ENCODE measurements around the gene MRPS34. TPM values are rescaled to one million over a fixed set of nuclear protein-coding genes. Genes with fewer than 3 reads are reported as not detected.

MRPS34 gene
- total and polyA plus RNA-seq, 2 experiments from 2014 or later, result 164 to 188 TPM

DNA sequence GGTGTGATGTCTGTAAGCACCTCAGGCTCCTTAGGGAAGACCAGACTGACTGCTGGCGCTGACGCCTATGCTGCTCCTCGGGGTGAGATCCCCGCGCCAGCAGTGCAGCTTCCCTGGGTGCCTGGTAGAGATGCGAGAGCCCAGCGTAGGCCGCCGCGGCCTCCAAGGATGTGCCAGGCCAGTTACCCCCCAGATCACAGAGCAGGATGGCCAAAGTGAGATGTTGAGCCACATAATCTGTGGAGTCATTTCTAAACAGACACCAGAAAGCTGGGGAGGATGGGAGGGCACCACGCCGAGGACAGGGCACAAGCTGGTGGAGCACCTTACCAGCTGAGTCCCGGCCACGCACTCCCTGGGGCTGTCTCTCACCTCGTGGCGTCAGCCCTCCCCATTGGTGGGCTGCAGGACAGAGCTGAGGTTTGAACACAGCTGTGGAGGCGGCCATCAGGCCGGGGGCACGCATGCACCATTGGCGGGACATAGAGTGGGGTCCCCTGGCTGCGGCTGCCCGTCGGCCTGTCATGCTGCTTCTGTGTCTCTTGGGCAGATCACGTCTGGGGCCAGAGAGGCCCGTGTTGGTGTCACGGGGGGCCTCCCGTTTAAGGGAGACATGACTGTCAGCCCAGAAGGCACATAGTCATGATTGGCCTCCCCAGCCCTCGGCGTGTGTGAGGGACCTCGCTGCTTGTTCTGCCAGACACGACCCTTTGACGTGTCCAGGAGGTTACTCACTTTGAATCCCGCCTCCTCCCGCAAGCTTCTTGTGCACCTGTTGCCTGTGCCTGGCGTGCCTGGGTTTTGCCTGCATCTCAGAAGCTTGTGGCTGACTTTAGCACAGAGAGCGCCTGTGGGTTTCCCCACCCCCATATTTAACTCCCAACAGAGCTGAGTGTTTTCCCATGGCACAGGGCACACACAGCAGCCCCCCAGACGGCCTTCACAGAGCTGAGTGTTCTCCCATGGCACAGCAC, 45.0 kb downstream of the MRPS34 start:
- Histone ChIP-seq H3K36me3 (peaks cover 10% of the 10 kb centered on the region), H3K9me3 (ENCODE audit: low read depth) (no peaks in the 10 kb centered on the region), H3K27me3 (no peaks in the 10 kb centered on the region), H3K4me1 (ENCODE audit: low read depth) (no peaks in the 10 kb centered on the region), H3K27ac (no peak overlapping the region), H3K4me3 (no peak overlapping the region)
- TF ChIP-seq, protein P1, sequence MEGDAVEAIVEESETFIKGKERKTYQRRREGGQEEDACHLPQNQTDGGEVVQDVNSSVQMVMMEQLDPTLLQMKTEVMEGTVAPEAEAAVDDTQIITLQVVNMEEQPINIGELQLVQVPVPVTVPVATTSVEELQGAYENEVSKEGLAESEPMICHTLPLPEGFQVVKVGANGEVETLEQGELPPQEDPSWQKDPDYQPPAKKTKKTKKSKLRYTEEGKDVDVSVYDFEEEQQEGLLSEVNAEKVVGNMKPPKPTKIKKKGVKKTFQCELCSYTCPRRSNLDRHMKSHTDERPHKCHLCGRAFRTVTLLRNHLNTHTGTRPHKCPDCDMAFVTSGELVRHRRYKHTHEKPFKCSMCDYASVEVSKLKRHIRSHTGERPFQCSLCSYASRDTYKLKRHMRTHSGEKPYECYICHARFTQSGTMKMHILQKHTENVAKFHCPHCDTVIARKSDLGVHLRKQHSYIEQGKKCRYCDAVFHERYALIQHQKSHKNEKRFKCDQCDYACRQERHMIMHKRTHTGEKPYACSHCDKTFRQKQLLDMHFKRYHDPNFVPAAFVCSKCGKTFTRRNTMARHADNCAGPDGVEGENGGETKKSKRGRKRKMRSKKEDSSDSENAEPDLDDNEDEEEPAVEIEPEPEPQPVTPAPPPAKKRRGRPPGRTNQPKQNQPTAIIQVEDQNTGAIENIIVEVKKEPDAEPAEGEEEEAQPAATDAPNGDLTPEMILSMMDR (IDR thresholded peaks at IDR 0.05; ENCODE audit: low read depth, low read length), result no peak
- no peak for DNase-seq (ENCODE audit: low read depth in 1 of 2, low spot score in 1 of 2)

DNA sequence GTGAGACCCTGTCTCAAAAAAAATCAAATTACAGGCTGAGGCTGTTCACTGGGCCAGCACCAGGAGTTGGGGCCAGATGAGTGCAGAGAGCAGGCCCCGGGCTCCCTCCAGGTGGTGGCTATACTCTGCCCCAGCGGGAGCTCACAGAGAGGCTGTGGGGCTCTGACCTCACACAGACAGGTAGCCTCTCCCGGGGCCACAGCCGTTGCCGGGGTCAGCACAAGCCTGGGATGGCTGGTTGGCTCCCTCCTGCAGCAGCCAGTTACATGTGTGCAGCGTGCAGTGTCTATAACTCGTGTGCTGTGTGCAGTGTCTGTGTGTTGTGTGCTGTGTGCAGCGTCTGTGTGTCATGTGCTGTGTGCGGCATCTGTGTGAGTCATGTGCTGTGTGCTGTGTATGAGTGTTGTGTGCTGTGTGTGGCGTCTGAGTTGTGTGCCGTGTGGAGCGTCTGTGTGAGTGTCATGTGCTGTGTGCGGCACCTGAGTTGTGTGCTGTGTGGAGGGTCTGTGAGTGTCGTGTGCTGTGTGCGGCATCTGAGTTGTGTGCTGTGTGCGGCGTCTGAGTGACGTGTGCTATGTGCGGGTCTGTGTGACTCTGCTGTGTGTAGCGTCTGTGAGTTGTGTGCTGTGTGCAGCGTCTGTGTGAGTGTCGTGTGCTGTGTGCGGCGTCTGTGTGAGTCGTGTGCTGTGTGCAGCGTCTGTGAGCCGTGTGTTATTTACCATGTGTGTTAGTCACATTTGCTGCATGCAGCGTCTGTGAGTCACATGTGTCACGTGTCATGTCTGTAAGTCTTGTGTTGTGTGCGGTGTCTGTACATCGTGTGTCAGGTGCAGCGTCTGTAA, 46.1 kb downstream of the MRPS34 start:
- H3K9me3 ChIP-seq (ENCODE audit: low read depth), result no peaks in the 10 kb centered on the region
- no peak overlapping the region for H3K27ac ChIP-seq
- no peaks in the 10 kb centered on the region for H3K4me1 ChIP-seq (ENCODE audit: low read depth)
- no peak overlapping the region for H3K4me3 ChIP-seq
- H3K36me3 ChIP-seq, result peaks cover 10% of the 10 kb centered on the region
- TF ChIP-seq, protein P1 (IDR thresholded peaks at IDR 0.05; ENCODE audit: low read depth, low read length), result no peak
- H3K27me3 ChIP-seq, result no peaks in the 10 kb centered on the region
- no peak for DNase-seq (ENCODE audit: low read depth in 1 of 2, low spot score in 1 of 2)

DNA sequence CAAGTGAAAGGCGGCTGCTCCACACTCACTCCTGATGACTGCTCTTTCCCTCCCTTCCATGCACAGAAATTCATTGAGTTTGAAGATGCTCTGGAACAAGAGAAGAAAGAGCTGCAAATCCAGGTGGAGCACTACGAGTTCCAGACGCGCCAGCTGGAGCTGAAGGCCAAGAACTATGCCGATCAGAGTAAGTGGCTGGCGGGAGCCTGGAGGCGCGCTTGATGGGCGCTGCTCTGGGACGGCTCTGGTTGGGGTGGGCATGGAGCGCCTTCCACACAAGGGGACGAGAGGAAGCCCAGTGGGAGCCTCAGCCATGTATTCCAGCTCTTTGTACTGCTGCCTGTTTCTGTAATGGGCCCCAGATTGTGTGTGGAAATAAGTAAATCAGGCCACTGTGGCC, 48.4 kb downstream of the MRPS34 start:
- Histone ChIP-seq H3K4me1 (ENCODE audit: low read depth) (no peaks in the 10 kb centered on the region), H3K27ac (no peak overlapping the region), H3K9me3 (ENCODE audit: low read depth) (no peaks in the 10 kb centered on the region), H3K27me3 (no peaks in the 10 kb centered on the region), H3K36me3 (peaks cover 10% of the 10 kb centered on the region), H3K4me3 (no peak overlapping the region)
- TF ChIP-seq, protein P1 (IDR thresholded peaks at IDR 0.05; ENCODE audit: low read depth, low read length), result no peak
- no peak for DNase-seq (ENCODE audit: low read depth in 1 of 2, low spot score in 1 of 2)

DNA sequence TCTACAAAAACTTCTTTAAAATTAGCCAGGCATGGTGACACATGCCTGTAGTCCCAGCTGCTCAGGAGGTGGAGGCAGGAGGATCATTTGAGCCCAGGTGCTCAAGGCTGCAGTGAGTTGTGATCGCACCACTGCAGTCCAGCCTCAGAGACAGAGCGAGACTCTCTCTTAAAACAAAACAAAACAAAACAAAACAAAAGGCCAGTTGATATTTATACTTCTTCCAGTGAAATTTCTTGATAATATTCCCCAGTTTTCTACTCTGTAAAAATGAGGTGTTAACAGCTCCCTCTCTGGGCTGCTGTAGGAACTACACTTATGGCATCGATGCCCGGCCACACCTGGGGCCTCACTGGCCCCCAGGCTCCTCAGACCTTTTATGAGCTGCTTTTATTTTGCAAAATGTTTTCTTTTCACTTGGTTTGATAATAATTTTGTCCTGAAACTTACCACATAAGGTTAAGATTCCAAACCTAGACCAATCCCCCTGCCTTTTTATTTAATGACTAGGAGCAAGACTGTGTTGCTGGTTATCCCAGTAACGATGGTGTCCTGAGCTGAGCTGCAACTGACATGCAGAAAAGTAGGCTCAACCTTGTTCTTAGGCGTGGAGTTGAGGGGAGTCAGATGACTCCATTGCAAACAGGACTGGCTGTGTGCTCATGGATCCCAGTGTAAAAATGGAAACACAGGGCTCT, 49.3 kb downstream of the MRPS34 start:
- Histone ChIP-seq H3K27me3 (no peaks in the 10 kb centered on the region), H3K9me3 (ENCODE audit: low read depth) (no peaks in the 10 kb centered on the region), H3K36me3 (peaks cover 6% of the 10 kb centered on the region), H3K4me1 (ENCODE audit: low read depth) (no peaks in the 10 kb centered on the region), H3K27ac (peak overlapping the region; percentile 41), H3K4me3 (no peak overlapping the region)
- TF ChIP-seq, protein P1 (IDR thresholded peaks at IDR 0.05; ENCODE audit: low read depth, low read length), result peak; percentile 81
- peak; percentile 47 to 51 for DNase-seq (ENCODE audit: low read depth in 1 of 2, low spot score in 1 of 2)

Other genes starting within 250 kb of the MRPS34 start
- gene TMEM204, start 239.5 kb downstream of the MRPS34 start, total RNA-seq, result 0.39 and 0.83 TPM in 2 replicates
- 0.44 and 1.6 TPM in 2 replicates for gene TMEM204, start 239.5 kb downstream of the MRPS34 start, polyA plus RNA-seq
- gene IFT140, start 161.1 kb downstream of the MRPS34 start, total RNA-seq, result 40.4 and 48.9 TPM in 2 replicates
- 23.8 and 31.9 TPM in 2 replicates for gene IFT140, start 161.1 kb downstream of the MRPS34 start, polyA plus RNA-seq
- 13.1 and 15.3 TPM in 2 replicates for gene CRAMP1, start 160.8 kb downstream of the MRPS34 start, total RNA-seq
- 7.7 and 10.3 TPM in 2 replicates for gene CRAMP1, start 160.8 kb downstream of the MRPS34 start, polyA plus RNA-seq
- gene JPT2, start 94.9 kb downstream of the MRPS34 start, total RNA-seq, result 34.5 and 45.1 TPM in 2 replicates
- gene JPT2, start 94.9 kb downstream of the MRPS34 start, polyA plus RNA-seq, result 10.0 and 10.6 TPM in 2 replicates
- gene MAPK8IP3, start 66.9 kb downstream of the MRPS34 start, total RNA-seq, result 109 and 127 TPM in 2 replicates
- 57.1 and 75.2 TPM in 2 replicates for gene MAPK8IP3, start 66.9 kb downstream of the MRPS34 start, polyA plus RNA-seq
- gene NME3, start 1.6 kb downstream of the MRPS34 start, total RNA-seq, result 72.2 and 106 TPM in 2 replicates
- gene NME3, start 1.6 kb downstream of the MRPS34 start, polyA plus RNA-seq, result 76.9 and 112 TPM in 2 replicates
- 19.3 and 42.7 TPM in 2 replicates for gene EME2, start 324 bp downstream of the MRPS34 start, total RNA-seq
- gene EME2, start 324 bp downstream of the MRPS34 start, polyA plus RNA-seq, result 13.2 and 18.7 TPM in 2 replicates
- 90.5 and 101 TPM in 2 replicates for gene SPSB3, start 9.4 kb upstream of the MRPS34 start, total RNA-seq
- 81.4 and 96.4 TPM in 2 replicates for gene SPSB3, start 9.4 kb upstream of the MRPS34 start, polyA plus RNA-seq
- gene NUBP2, start 9.8 kb upstream of the MRPS34 start, total RNA-seq, result 151 and 166 TPM in 2 replicates
- 121 and 138 TPM in 2 replicates for gene NUBP2, start 9.8 kb upstream of the MRPS34 start, polyA plus RNA-seq
- 1.2 and 2.1 TPM in 2 replicates for gene IGFALS, start 20.6 kb upstream of the MRPS34 start, total RNA-seq
- 1.3 TPM in 1 of 2 replicates, not detected in the other for gene IGFALS, start 20.6 kb upstream of the MRPS34 start, polyA plus RNA-seq
- gene HAGH, start 53.7 kb upstream of the MRPS34 start, total RNA-seq, result 219 and 341 TPM in 2 replicates
- gene HAGH, start 53.7 kb upstream of the MRPS34 start, polyA plus RNA-seq, result 163 and 169 TPM in 2 replicates
- 73.5 and 129 TPM in 2 replicates for gene FAHD1, start 54.1 kb upstream of the MRPS34 start, total RNA-seq
- gene FAHD1, start 54.1 kb upstream of the MRPS34 start, polyA plus RNA-seq, result 48.0 and 55.3 TPM in 2 replicates
- 2.0 TPM in 1 of 2 replicates, not detected in the other for gene MEIOB, start 99.0 kb upstream of the MRPS34 start, total RNA-seq
- gene MEIOB, start 99.0 kb upstream of the MRPS34 start, polyA plus RNA-seq, result 1.3 TPM in 1 of 2 replicates, not detected in the other
- gene HS3ST6, start 145.3 kb upstream of the MRPS34 start, total RNA-seq, result not detected in 2 replicates
- not detected in 2 replicates for gene HS3ST6, start 145.3 kb upstream of the MRPS34 start, polyA plus RNA-seq
- gene MSRB1, start 170.1 kb upstream of the MRPS34 start, total RNA-seq, result 13.6 and 22.4 TPM in 2 replicates
- gene MSRB1, start 170.1 kb upstream of the MRPS34 start, polyA plus RNA-seq, result 27.8 and 35.1 TPM in 2 replicates
- gene RPL3L, start 181.6 kb upstream of the MRPS34 start, total RNA-seq, result not detected in 2 replicates
- gene RPL3L, start 181.6 kb upstream of the MRPS34 start, polyA plus RNA-seq, result 0.07 and 0.28 TPM in 2 replicates
- 291 and 575 TPM in 2 replicates for gene NDUFB10, start 186.4 kb upstream of the MRPS34 start, total RNA-seq
- gene NDUFB10, start 186.4 kb upstream of the MRPS34 start, polyA plus RNA-seq, result 485 and 518 TPM in 2 replicates
- gene RPS2, start 191.7 kb upstream of the MRPS34 start, total RNA-seq, result 2,958 and 3,550 TPM in 2 replicates
- 2,155 and 2,484 TPM in 2 replicates for gene RPS2, start 191.7 kb upstream of the MRPS34 start, polyA plus RNA-seq
- 0.21 TPM in 1 of 2 replicates, not detected in the other for gene RNF151, start 193.7 kb upstream of the MRPS34 start, total RNA-seq
- gene RNF151, start 193.7 kb upstream of the MRPS34 start, polyA plus RNA-seq, result 0.38 and 0.54 TPM in 2 replicates
- gene TBL3, start 198.9 kb upstream of the MRPS34 start, total RNA-seq, result 72.4 and 94.7 TPM in 2 replicates
- gene TBL3, start 198.9 kb upstream of the MRPS34 start, polyA plus RNA-seq, result 67.3 and 82.9 TPM in 2 replicates
- 0.25 and 1.3 TPM in 2 replicates for gene NOXO1, start 208.3 kb upstream of the MRPS34 start, total RNA-seq
- 0.80 and 1.2 TPM in 2 replicates for gene NOXO1, start 208.3 kb upstream of the MRPS34 start, polyA plus RNA-seq
- gene GFER, start 211.1 kb upstream of the MRPS34 start, total RNA-seq, result 52.8 and 53.5 TPM in 2 replicates
- 43.8 and 46.9 TPM in 2 replicates for gene GFER, start 211.1 kb upstream of the MRPS34 start, polyA plus RNA-seq
- 27.2 and 28.5 TPM in 2 replicates for gene SYNGR3, start 216.8 kb upstream of the MRPS34 start, total RNA-seq
- 21.8 and 27.1 TPM in 2 replicates for gene SYNGR3, start 216.8 kb upstream of the MRPS34 start, polyA plus RNA-seq
- 35.6 and 50.4 TPM in 2 replicates for gene ZNF598, start 236.7 kb upstream of the MRPS34 start, total RNA-seq
- gene ZNF598, start 236.7 kb upstream of the MRPS34 start, polyA plus RNA-seq, result 28.8 and 34.5 TPM in 2 replicates
- gene NPW, start 246.7 kb upstream of the MRPS34 start, total RNA-seq, result 3.3 and 16.2 TPM in 2 replicates
- 13.4 and 38.6 TPM in 2 replicates for gene NPW, start 246.7 kb upstream of the MRPS34 start, polyA plus RNA-seq